Fibroblast of villous mesenchyme (primary cell): ENCODE data around the gene SELPLG. TPM values are rescaled to one million over a fixed set of nuclear protein-coding genes. Genes with fewer than 3 reads are reported as not detected.
"Not testable (repeated sequence)": the region's sequence is repeated elsewhere in the genome, so short reads cannot be mapped to it uniquely, and the experiment has no call there.

Experiments used
- DNase-seq: peaks from one replicate; pipeline ENCODE4 v3.0.0-alpha.2; 2010; ENCODE audit warnings: low read depth
- H3K4me3 ChIP-seq: 2 replicates; pipeline ENCODE4 v1.5.1; 2011; ENCODE audit warnings: low read depth, mild to moderate bottlenecking, low read length
- total RNA-seq: library from RNA; depleted of rRNA; stranded (reverse); fragments of >200 nt; gene quantifications from 2 replicates; pipeline ENCODE4 v1.2.3, GENCODE V29; 2012
- TF ChIP-seq, protein P1 (sequence below): IDR thresholded peaks from 2 replicates; pipeline ENCODE4 v1.5.1; 2012; ENCODE audit warnings: low read depth, mild to moderate bottlenecking, low read length; ENCODE audit not compliant: insufficient read depth

Gene SELPLG
- total RNA-seq, 1 donor, result 2.2 TPM

DNA sequence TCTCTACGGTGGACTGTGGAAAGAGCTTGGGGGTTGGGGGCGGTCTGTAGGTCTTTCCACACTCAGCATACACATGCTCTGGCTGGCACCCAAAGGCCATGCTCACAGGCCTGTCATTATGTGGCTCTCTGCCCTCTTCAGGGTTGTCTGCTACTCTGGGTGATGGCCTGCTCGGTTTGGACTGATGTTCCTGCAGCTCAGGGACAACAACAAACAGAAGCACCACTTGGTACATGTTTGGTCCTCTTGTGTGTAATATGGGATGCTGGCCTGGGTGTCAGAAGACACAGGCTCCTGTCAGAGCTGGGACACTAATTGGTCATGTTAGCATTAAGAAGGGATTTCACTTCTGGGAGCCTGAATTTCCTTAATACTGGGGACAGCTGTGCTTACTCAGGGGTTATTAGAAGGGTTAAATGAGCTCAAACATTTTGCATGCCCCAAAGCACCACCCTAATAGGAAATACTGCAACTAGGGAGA, 32.7 kb upstream of the SELPLG start:
- TF ChIP-seq, protein P1, sequence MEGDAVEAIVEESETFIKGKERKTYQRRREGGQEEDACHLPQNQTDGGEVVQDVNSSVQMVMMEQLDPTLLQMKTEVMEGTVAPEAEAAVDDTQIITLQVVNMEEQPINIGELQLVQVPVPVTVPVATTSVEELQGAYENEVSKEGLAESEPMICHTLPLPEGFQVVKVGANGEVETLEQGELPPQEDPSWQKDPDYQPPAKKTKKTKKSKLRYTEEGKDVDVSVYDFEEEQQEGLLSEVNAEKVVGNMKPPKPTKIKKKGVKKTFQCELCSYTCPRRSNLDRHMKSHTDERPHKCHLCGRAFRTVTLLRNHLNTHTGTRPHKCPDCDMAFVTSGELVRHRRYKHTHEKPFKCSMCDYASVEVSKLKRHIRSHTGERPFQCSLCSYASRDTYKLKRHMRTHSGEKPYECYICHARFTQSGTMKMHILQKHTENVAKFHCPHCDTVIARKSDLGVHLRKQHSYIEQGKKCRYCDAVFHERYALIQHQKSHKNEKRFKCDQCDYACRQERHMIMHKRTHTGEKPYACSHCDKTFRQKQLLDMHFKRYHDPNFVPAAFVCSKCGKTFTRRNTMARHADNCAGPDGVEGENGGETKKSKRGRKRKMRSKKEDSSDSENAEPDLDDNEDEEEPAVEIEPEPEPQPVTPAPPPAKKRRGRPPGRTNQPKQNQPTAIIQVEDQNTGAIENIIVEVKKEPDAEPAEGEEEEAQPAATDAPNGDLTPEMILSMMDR, result no peak
- DNase-seq, result peak; percentile 46
- no peak overlapping the region for H3K4me3 ChIP-seq

DNA sequence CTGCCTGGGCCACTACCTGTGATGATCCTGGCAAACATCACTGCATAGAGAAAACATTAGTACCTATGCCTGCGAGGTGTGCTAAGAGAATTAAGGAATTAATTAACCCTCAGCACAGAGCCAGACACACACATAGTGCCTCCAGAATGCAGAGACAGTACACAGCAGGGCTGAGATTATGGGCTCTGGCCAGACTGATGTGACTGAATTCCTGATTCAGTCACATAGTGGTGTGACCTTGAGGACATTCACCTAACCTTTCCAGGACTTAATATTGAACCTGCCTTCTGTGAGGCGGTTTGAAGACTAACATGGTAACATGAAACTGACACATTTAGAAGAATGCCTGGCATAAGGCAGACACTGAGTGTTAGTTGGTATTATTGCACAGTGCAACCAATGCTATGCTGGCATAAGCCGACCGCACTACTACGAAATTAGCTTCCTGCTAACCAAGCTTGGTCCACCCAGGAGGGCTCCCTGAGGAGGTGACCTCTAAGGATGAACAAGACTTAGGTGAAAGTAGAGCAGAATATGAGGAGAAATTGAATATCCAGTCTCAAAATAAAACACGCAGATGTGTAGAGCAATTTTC, 32.0 kb upstream of the SELPLG start:
- TF ChIP-seq, protein P1, result no peak
- H3K4me3 ChIP-seq, result no peak overlapping the region
- DNase-seq, result no peak

DNA sequence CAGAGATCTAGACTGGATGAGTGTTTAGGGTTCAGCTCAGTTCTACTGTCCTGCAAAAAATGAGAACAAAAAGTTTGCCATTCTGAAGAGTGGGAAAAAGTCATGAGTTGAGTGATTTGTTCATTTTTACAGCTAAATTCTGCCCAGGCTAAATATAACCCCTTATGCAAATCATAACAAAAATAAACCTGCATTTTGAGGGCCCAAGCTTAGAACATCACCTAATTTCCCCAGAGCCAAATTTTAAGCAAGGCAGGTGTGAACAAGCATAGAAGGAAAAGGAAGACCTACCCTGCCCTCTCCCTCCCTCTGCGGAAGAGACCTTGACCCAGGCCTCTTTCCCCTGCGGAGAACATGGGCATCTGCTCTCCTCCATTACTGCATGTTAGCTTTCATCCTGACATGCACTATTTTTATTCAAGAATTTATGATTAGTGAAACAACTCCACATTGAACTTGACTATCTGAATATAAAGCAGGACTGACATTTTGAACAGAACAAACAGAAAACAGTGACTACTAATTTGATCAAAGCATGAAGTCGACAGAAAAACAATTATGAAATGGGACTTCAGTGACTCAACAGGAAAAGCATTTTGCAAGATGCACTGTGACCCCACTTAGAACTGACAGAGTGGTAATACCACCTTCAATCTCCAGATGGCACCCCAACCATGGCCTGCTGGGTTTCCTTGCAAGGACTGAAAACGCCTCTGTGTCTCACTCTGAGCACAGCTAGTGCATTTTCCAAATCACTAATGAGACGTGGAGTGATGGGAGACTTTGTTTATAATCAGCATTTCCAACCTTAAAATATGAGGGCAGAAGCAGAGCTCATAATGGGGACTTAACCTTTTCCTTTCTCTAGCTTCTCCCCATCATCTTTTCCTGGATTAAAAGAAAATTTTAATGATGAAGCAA, 30.9 kb upstream of the SELPLG start:
- TF ChIP-seq, protein P1, result peak; percentile 96
- DNase-seq, result peak; percentile 98
- H3K4me3 ChIP-seq, result peak overlapping the region; percentile 17

DNA sequence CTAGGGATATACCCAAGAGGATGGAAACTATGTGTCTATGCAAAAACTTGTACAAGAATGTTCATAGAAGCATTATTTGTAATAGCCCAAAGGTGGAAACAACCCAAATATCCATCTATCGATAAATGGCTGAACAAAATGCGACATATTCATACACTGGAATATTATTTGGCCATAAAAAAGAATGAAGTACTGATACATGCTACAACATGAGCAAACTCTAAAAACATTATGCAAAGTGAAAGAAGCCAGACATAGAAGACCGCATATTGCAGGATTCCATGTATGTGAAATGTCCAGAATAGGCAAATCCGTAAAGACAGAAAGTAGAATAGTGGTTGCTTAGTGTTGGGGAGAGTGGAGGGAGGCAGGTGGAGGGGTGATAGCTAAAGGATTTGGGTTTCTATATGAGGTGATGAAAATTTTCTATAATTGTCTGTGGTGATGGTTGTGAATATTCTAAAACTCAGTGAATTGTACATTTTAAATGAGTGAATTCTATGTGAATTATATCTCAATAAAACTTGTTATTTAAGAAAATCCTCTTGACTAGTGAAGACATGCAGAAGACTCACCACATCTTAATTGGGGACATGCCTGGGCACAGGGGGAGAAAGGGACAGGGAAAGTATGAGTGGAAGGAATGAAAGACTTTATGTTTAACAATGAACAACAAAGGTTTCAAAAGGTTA, 29.8 kb upstream of the SELPLG start:
- TF ChIP-seq, protein P1, result no peak
- DNase-seq, result no peak
- H3K4me3 ChIP-seq, result no peak overlapping the region

DNA sequence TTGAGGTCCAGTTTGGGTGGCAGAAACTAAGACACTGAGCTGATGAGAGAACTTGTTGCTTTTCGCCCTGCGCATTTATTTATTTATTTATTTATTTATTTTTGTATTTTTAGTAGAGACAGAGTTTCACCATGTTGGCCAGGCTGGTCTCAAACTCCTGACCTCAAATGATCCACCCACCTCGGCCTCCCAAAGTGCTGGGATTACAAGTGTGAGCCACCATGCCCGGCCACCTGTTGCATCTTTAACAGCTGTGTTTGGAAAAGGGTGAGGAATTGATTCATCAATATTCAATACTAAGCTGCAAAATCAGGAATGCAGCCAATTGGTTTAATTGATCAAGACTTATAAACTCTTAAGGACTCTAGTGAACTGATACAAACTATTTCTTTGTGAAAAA, 24.4 kb upstream of the SELPLG start:
- not testable (repeated sequence) for H3K4me3 ChIP-seq, DNase-seq

DNA sequence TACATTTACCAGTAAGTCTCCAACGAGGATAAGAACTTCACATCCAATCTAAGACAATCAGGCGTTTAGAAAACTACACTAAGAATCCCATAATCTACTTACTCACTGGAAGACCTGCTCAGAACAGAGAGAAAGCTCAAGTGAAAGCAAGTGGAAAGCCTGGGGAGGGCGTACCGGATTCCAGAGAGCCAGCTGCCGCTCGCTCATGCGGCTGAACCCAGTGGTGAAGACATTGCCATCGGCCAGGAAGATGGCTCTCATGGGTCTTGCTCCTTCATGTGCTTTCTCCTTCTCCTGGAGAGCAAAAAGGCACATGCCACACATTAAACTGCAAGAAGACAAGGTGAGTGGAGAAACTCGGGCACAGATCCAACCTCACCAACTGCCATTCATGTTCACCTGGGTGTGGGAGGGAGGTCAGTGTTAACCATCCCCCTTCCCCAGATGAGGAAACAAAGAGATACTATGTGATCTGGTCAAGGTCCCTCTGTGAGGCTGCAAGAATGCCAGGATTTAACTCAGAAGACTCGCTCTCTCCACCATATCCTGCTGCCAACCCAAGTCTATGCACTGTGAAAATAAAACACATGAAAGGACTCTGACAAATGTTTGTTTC, 23.5 kb upstream of the SELPLG start:
- DNase-seq, result no peak
- TF ChIP-seq, protein P1, result no peak

DNA sequence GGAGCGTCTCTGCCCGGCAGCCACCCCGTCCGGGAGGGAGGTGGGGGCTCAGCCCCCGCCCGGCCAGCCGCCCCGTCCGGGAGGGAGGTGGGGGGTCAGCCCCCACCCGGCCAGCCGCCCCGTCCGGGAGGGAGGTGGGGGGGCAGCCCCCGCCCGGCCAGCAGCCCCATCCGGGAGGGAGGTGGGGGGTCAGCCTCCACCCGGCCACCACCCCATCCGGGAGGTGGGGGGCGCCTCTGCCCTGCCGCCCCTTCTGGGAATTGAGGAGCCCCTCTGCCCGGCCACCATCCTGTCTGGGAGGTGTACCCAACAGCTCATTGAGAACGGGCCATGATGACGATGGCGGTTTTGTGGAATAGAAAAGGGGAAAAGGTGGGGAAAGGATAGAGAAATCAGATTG, 22.6 kb upstream of the SELPLG start:
- DNase-seq, H3K4me3 ChIP-seq: not testable (repeated sequence)

More for the DNA sequence above, 23.5 kb upstream of the SELPLG start:
- no peak overlapping the region for H3K4me3 ChIP-seq

DNA sequence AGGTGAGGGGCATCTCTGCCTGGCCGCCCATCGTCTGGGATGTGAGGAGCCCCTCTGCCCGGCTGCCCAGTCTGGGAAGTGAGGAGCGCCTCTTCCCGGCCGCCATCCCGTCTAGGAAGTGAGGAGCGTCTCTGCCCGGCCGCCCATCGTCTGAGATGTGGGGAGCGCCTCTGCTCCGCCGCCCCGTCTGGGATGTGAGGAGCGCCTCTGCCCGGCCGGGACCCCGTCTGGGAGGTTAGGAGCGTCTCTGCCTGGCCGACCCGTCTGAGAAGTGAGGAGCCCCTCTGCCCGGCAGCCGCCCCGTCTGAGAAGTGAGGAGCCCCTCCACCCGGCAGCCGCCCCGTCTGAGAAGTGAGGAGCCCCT, 22.1 kb upstream of the SELPLG start:
- H3K4me3 ChIP-seq, DNase-seq: not testable (repeated sequence)

DNA sequence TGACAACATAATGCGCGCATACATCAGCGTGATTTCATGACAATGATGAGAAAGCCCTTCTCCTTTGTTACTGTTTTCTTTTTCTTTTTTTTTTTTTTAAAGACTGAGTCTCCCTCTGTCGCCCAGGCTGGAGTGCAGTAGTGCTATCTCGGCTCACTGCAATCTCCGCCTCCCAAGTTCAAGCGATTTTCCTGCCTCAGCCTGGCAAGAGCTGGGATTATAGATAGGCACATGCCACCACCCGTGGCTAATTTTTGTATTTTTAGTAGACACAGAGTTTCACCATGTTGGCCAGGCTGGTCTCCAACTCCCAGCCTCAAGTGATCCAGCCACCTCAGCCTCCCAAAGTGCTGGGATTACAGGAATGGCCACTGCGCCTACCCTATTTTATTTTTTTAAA, 20.9 kb upstream of the SELPLG start:
- not testable (repeated sequence) for H3K4me3 ChIP-seq, DNase-seq
